Activated CD8-positive, alpha-beta memory T cell treated with anti-CD3 and anti-CD28 coated beads, Interleukin-2, amount 10 ng/mL, durations not matched to agents 7 days and 5 days (primary cell): ENCODE measurements around the gene RNF149. TPM values are rescaled to one million over a fixed set of nuclear protein-coding genes. Genes with fewer than 3 reads are reported as not detected.

Source experiments
- microRNA-seq: library from miRNA; unstranded; fragments of <30 nt; microRNA quantifications from one replicate; pipeline ENCODE4 v1.2.0, GENCODE V29; 2022
- total RNA-seq, 2 experiments: library from RNA; stranded (reverse); gene quantifications; one replicate each; pipeline ENCODE4 v1.2.3, GENCODE V29; 2021

The RNF149 gene
- total RNA-seq, 2 experiments from 2014 or later: 72.3 to 100 TPM

Small RNA genes lying within 50 kb of the gene (microRNA-seq; reads per million reads assigned to microRNA genes)
- 4.3 reads per million, percentile 5 among the genes with 10 or more reads in this experiment for gene MIR5696

Other genes starting within 250 kb of the RNF149 start
- under 1 TPM; 0.12 to 0.45 TPM for gene TBC1D8, start 157.3 kb downstream of the RNF149 start, total RNA-seq
- 10 to 100 TPM; 57.4 to 71.9 TPM for gene CNOT11, start 55.8 kb downstream of the RNF149 start, total RNA-seq
- not detected for gene CREG2, start 78.8 kb upstream of the RNF149 start, total RNA-seq
- gene RFX8, start 166.4 kb upstream of the RNF149 start, total RNA-seq: 1 to 10 TPM; 1.0 to 2.3 TPM